ENCODE results near the gene LDB2.

The LDB2 gene

DNA sequence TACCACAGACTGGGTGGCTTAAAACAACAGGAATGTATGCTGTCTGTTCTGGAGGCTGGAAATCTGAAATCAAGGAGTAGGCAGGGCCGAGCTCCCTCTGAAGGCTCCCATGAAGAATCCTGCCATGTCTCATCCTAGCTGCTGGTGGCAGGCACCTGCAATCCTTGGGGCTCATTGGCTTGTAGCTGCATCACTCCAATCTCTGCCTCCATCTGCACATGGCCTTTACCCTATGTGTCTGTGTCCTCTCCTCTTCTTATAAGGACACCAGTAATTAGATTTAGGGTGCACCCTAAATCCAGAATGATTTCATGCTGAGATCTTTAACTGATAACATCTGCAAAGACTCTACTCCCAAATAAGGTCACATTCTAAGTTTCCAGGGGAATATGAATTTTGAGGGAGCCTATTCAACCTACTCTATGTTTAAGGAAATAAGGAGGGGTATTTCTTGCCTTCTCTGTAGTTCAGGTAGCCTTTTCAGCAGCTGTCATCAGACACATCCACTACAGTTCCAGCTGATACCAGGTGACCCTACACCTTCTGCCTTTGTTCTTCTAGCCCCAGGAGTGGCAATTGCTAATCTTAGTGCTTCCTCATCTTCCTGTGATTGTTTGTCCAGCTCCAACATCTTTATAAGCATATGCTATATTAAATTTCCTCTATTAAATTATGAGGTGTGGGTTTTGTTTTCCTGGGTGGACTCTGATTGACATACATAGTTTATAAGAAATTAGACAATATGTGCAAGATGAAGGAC lies 377.1 kb downstream of the LDB2 start:
- no peak for DNase-seq

DNA sequence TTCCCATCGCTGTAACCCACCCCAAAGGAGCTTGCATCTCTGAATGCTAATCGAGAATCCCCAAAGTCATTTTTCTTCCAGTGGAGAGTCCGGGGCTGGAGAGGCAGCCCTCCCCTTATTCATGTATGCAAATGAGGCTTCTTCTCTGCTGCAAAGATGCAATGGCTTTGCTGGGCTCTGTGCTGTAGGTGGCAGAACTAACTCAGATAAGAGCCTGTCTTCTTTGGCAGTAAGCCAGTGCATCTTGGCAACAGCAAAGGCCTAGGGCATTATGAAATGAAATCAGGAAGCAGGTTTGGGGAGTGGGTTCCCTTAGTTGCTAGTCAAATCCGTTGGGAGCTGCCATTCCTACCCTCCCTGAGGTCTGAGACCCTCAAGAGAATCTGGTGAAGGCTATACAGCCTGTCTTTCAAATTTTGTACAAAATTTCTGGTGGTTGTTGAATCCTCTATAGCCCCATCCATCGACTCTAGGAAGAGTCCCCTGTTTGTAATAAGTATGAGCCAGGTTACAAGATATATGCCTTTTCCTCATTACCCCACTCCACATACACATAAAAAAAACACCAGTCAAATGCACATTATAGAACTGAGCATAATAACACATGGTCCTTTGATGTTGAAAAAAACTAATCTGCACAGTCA lies 381.5 kb downstream of the LDB2 start:
- DNase-seq, result no peak

DNA sequence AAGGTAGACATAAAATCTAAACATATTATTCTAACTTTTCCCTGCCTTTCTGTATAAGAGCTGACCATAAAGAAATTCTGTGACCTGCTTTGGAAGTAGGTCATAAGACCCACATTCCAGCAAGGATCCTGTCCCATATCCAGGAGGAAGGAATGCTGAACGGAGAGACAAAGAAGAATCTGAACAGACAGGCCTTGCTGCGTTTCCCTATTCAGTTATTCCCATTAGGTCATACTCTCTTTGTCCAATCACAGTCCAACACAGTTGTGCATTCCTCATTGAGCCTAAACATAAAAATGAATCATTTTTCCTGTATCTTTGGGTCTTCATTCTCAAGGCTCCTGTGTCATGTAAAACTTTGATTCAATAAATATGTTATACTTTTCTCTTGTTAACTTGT lies 384.6 kb downstream of the LDB2 start:
- DNase-seq, result no peak

DNA sequence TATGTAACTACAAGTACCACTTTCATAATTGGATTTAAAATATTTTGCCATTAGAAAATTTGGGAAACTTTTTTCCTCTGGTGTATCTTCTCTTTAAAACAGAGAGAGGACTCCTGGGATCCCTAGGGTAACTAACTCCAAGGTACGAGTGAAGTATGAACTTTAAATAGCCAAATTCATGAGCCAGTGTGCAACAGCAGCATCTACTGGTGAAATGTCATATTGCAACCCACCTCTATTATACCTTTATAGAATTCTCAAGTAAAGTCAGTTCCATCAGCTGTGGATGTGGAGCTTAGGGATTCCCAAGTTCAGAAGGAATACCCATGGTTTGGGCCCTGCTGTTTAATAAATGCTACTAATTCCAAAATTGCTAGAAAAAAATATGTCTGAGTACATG lies 389.5 kb downstream of the LDB2 start:
- DNase-seq, result no peak

DNA sequence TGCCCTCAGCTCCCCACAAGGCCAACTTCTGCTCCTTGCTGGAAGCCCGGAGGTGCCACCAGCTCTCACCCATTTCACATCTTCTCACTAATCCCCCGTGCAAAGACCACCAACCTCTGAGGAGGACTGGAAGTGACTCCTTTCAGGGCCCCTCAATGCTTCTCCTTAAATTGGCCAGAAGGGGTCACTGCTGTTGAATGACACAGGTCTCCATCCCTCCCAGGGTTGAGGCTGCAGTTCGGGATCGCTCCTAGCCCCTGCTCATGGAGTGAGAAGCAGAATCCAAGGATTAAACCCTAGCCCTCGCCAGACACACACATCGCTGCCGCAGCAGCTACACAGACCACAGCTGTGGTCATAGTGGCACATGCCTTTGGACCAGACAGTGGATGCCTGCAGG lies 392.7 kb downstream of the LDB2 start:
- no peak for DNase-seq

DNA sequence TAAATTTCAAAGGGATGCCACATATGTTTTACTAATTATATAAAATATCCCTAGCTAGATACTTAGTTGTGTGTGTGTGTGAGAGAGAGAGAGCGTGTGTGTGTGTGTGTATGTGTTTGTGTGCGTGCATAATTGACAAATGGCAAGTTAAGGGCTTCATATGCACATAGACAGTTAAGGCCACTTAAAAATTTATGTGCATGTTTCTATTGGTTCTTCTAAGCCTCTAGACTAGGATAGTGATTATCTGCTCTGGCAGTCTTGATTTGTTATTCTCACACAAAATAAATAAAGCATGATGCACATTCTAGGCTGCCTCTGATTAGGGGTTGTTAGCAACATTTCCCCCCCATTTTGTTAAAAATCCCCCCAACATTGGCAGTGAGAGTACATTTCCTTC lies 393.2 kb downstream of the LDB2 start:
- DNase-seq, result no peak

DNA sequence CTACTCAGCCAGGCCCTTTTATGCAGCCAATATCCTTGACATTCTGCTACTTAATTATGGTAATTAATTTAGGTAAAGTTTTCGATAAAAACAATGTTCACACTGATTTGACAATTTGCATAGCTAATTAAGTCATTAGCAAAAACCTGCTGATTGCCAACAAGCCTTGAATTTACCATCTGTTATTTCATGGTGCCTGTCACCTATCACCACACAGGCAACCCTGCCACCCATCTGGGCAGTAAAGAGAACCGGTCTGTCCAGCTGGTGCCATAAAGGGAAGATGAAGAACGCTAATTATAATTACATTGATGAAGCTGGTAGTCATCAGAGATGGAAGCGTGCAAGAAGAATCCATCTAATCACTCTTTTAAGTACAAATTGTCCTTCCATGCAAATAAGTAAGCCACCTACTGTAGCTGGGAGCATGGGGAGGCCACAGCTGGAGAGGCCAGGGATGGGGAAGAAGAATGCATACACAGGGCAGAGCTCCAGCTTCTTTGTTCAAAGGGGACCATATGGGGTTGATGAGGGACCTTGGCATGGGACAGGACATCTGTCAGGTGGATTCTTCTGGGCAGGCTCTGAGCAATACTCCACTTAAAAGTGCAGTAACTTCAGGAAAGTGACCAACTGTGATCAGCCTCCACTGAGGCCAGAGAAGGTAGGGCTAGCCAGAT lies 394.9 kb downstream of the LDB2 start:
- no peak for DNase-seq

DNA sequence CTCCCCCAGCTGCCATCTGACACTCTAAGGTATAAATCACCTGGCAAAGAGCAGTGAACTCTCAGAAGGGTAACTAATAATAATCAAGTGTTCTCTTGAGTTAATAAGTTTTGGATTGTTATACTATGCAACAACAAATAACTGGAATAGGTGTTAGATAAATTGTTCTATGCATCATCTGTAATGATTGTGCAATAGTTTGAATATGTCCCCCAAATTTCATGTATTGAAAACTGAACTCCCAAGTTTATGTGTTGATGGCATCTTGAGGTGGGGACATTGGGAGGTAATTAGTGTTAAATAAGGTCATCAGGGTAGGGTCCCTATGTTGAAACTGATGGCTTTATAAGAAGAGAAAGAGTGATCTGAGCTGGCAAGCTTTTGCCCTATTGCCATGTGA lies 399.5 kb downstream of the LDB2 start:
- DNase-seq, result no peak

DNA sequence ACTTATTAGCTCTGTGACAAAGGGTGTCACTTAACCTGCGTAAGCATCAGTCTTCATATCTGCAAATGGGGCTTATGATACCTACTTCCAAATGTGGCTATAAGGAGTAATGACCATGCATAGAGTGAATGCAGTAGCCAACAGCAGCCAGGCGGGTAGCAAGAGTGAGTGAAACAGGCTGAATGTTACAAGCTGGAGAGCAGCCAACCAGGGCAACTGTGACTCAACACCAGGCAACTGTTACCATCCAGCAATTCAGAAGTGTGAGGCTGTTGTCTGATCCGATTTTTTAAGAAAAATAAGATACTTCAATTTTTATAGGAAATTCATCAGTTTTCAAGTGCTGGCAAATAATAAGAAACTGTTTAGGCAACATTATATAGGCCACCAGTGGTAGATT lies 401.9 kb downstream of the LDB2 start:
- no peak for DNase-seq

DNA sequence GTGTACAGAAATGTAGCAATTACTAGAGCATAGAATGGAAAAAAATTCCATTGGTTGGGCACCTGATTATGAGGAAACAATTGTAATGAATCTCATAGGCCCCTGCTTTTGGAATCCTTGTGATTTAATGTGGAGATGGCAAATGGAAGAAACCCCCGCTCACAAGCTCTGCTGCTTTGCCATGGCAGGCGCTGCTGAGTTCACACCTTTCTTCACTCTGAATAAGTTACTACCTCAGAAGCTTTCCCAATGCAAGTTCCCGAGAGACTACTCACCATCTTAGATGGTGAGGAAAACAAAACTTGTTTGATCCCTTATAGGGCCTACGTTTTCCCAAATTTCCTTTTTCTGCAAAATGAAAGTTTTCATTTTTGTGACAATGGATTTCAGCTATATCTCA lies 405.6 kb downstream of the LDB2 start:
- DNase-seq, result no peak

DNA sequence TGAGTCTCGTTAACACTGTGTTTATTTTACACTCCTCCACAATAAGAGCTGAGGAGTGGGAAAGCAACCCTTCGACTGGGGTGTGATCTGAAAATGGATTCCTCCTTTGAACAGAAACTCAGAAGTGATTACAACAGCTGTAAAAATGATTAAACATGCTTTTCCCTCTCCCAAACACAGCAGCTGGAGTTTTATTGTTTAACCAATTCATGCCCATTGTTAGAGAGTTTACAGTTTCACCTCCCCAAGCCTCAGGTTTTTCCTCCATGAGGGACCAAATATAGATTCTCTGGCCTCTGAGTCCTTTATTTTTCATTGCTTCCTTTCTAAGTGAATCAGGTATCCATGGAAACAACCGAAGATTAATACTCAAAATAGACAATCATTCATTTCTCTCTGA lies 409.2 kb downstream of the LDB2 start:
- DNase-seq, result no peak

DNA sequence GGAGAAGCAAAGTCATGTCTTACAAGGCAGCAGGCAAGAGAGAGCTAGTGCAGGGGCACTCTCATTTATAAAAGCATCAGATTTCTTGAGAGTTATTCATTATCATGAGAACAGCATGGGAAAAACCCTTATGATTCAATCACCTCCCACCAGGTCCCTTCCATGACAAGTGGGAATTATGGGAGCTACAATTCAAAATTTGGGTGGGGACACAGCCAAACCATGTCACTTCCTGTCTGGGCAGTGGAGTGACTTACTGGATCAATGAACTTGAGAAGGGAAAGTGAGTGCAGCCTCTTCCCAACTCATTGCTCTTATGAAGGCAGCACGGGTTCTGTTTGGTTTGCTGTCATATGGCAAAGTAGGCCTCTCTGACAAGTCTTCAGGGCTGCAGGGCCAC lies 410.4 kb downstream of the LDB2 start:
- no peak for DNase-seq

DNA sequence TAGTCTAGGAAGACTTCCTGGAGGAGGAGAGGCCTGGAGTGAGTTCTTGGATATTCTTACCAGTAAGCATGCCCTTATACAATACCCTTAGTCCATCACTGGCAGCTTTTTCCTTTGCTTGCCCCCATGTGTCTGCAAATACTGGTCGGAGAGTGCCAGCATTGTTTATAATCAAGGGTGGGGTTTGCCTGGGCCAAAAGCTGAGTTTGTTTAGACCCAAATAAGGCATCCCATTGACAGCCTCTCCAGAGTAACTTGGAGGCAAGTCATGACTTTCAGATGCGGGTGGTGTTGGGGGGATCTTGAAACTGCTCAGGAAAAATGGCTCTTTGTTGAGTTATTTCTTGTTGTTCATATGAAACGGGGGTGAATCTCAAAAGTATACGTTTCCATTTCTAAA lies 413.7 kb downstream of the LDB2 start:
- DNase-seq, result no peak

DNA sequence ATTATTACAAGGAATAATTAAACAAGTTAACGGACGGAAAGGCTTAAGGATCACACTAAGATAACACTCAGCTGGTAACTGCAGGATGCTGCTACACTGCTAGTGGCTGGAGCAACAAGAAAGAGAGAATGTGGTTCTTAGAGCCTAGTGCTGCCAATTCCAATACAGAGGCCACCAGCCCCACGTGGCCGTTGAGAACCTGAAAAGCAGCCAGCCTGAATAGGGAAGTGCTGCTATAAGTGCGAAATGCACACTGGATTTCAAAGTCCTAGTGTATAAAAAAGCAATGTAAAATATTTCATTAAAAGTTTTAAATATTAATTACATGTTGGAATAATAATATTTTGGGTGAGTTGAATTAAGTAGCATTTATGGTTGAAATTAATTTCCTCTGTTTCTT lies 414.9 kb downstream of the LDB2 start:
- no peak for DNase-seq

DNA sequence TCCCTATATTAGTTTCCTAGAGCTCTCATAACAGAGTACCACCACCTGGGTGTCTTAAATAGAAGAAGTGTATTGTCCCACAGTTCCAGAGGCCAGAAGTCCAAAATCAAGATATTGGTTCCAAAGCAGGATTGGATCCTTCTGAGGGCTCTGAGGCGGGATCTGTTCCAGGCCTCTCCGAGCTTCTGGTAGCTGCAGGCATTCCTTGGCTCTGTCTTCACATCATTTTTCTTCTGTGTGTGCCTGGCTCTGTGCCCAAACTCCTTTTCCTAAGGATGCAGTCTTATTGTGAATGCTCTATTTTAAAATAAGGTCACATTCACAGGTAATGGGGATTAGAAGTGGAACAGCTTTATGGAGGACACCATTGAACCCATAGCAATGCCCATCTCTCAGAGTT lies 418.4 kb downstream of the LDB2 start:
- DNase-seq, result no peak

DNA sequence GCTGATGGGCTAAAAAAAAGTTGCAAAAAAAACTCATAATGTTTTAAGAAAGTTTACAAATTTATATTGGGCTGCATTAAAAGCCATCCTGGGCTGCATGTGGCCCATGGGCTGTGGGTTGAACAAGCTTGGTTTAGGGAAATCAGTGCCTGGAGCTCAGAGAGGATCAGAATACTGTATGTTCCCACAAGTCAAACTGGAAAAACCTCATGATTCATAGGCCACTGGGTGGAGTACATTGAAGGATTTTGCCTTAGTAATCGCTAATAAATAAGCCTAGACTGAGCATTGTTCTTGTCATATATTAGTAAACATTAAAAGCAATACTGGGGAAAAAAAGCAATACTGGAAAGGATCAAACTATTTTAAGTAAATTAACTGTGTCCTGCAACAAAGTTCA lies 425.9 kb downstream of the LDB2 start:
- no peak for DNase-seq

DNA sequence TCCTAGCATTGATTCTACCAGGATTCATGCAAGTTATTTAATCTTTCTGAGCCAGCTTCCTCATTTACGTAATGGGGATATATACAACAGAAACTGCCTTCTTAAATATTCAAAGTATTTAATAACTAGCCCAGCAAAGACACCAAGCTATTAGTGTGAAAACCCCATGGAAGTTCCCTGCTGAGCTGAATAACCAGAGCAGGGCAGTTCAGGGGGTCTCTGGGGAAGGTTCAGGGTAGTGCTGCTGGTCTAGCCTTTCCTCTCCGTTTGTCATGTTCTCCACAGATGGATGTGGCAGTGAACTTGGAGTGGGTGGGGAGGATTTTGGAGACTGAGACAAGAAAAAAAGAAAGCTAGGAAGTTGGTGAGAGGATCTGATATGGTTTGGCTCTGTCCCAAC lies 431.4 kb downstream of the LDB2 start:
- DNase-seq, result no peak

DNA sequence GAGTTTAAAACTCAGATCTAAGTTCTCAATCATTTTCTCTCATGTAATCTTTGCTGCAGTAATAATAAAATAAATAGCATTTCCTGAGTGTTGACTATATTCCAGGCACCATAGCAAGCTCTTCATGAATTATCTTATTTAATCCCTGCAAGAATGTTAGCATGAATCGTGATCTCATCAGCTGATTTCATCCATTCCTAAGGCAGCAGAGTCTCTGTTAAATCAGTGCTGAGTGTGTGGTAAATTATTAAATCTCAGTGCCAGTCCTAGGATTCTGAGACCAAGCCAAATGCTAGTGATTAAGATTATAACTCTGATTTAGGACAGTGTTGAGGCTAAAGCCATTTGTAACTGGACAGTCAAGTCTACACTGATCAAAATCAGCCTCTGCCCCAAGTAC lies 431.9 kb downstream of the LDB2 start:
- DNase-seq, result no peak

DNA sequence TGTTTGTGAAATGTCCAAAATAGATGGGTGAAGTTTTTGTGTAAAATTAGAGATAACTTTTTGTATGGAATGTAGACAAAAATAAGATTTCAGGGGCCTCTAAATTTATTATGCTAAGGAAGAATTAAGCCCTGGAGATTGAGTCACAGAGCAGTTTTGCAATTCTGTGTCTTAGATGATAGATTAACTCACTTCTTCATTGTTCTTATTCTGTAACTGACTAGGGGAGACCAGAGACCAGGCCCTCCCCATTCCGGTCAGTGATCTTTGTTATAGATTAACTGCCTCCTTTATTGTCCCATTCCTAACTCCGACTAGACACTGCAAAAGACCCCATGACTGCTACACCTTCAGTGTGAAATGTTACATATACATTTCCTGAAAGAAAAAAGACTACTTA lies 433.8 kb downstream of the LDB2 start:
- DNase-seq, result no peak

DNA sequence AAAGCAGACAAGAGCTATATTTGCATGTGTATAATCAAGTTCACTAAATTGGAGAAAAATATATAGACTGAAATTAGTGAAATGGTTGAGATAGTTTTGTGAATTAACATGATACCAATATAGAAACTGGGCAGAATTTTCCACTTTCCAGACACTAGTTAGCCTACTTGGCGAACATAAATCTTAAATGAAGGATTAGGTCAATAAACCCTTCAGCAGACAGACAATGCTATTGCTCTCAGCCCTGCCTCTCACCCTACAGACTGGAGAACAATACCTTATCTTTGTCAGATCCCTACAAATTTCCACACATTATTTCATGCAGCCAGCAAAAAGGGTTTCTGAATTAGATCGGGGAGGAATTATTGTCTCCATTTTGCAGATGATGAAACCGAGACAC lies 435.8 kb downstream of the LDB2 start:
- DNase-seq, result no peak

DNA sequence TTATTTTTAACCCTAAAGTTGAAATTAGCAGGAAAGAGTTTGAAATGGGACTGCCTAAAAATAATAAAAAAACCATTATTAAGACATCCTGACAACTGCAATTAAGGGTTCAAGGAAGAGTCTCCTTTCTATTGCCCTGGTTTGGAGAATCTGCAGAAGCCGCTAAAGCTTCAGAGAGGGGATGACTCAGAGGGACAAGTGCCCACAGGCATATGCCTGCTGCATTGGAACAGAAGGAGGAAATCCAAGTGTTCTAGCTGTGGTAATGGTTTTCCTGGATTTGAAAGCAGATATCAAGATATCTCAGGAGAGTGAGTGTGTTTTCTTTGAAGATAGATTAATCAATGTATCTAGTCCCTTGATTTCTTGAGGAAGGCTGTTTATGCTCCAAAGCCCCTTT lies 437.1 kb downstream of the LDB2 start:
- DNase-seq, result no peak

DNA sequence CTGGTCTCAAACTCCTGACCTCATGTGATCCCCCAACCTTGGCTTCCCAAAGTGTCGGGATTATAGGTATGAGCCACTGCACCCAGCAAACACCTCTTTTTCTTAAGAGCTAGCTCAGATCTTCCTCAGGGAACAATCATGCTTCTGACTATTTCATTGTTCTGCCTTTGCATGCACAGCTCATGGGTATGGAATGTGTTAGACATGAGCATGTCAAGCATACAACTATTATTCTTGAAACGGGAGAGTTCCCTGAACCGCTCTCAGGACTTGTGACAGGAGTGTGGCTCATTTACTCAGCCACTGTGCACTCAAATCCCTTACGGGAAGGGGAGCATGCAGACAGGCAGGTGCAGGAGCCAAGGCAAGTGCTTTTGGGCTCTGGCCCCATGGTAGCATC lies 440.5 kb downstream of the LDB2 start:
- DNase-seq, result no peak
